GM23248 (cell line): Measurements from ENCODE around the gene CCDC107.

Experiments used
- EZH2 ChIP-seq: fragments of 200-600 bp; sonication (generic); IDR thresholded peaks from 2 replicates; pipeline ENCODE4 v1.6.1; 2018; ENCODE audit warnings: antibody characterized with exemption, mild to moderate bottlenecking; ENCODE audit not compliant: insufficient read depth, poor library complexity, severe bottlenecking
- EZH2phosphoT487 ChIP-seq: fragments of 200-600 bp; sonication (generic); IDR thresholded peaks from 2 replicates; pipeline ENCODE4 v1.6.1; 2018; ENCODE audit warnings: antibody characterized with exemption, moderate library complexity, mild to moderate bottlenecking, low read depth; ENCODE audit not compliant: insufficient read depth

DNA sequence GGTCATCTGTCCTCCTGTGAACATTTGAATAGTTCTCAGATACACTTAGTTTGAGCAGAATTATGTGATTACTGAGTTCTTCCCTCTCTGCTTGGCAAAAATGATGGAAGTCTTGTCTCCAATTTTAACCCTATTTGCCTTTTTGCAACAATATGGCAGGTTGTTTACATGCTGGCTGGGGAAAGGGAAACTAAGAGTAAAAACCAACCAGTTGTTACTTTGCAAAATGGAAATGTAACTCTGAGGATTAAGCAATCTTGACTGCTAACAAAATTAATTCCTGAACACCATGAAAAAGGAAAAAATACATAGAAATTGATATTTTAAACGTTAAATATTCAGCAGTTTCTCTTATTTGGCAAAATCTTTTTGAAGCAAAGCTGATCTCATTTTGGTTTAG, 18.5 kb upstream of the CCDC107 start:
- TF ChIP-seq EZH2: no peak
- TF ChIP-seq EZH2phosphoT487: no peak
